Right lobe of liver (tissue), 6 donors: ENCODE measurements around the gene AGBL3. TPM values are rescaled to one million over a fixed set of nuclear protein-coding genes. Genes with fewer than 3 reads are reported as not detected.

Experiments used
- ATAC-seq, 4 donors: fragments of 200-7000 bp; cut with Tn5 transposase; one replicate each; pipeline ENCODE4 v1.9.1; 2020; ENCODE audit warnings: mild to moderate bottlenecking in 4 of 4, moderate library complexity in 4 of 4
- DNase-seq, 3 donors: peaks; one replicate each; pipeline ENCODE4 v3.0.0-alpha.2; 2020
- H3K27ac ChIP-seq, 3 donors: fragments of 200-600 bp; one replicate each; pipeline ENCODE4 v1.8.0; 2022
- H3K27me3 ChIP-seq, 2 donors: fragments of 200-600 bp; one replicate each; pipeline ENCODE4 v1.8.0; 2022
- H3K36me3 ChIP-seq, 4 donors: fragments of 200-600 bp; sonication (generic) in 1 of 4; one replicate each; pipeline versions ENCODE4 v1.5.1 to v1.8.0; 2017 to 2022; ENCODE audit warnings: control low read depth in 1 of 4
- H3K4me1 ChIP-seq, 4 donors: fragments of 200-600 bp; sonication (generic) in 1 of 4; one replicate each; pipeline versions ENCODE4 v1.5.1 to v1.8.0; 2017 to 2022; ENCODE audit warnings: control low read depth in 1 of 4
- H3K4me3 ChIP-seq, 3 donors: fragments of 200-600 bp; one replicate each; pipeline ENCODE4 v1.8.0; 2022
- H3K9me3 ChIP-seq, 4 donors: fragments of 200-600 bp; sonication (generic) in 1 of 4; one replicate each; pipeline versions ENCODE4 v1.5.1 to v1.8.0; 2017 to 2022; ENCODE audit warnings: control low read depth in 1 of 4
- CTCF ChIP-seq, 4 donors: fragments of 200-600 bp in 3 of 4; fragments of 450-650 bp in 1 of 4; IDR thresholded peaks; one replicate each; pipeline versions ENCODE4 v1.5.1 to v1.8.0; 2016 to 2022; ENCODE audit warnings: antibody characterized with exemption in 4 of 4, mild to moderate bottlenecking in 2 of 4
- POLR2A ChIP-seq: fragments of 450-650 bp; IDR thresholded peaks from one replicate; pipeline ENCODE4 v1.6.1; 2017; ENCODE audit warnings: antibody characterized with exemption, mild to moderate bottlenecking
- WGBS: methylation state at CpG from one replicate; pipeline ENCODE4 v1.1.6; 2018; ENCODE audit warnings: low coverage, low lambda C conversion rate; ENCODE audit not compliant: insufficient coverage; ENCODE audit errors: missing lambda C conversion rate; 5-methylcytosine and 5-hydroxymethylcytosine counted together
- intact Hi-C, 2 donors: fragments of 100-400 bp; cut with DNase I; formaldehyde crosslinking; loops; one replicate each; pipeline versions ENCODE4 v1.11.2 to v1.14.1; 2022
- total RNA-seq, 6 experiments: library from RNA; depleted of rRNA in 2 of 6; stranded (reverse); fragments of >200 nt in 2 of 6; fragmentation: NEBNext Ultra II Directional in 3 of 6; extraction: Animal tissue kit (Norgen Biotek cat#: 25700) in 3 of 6; gene quantifications; one replicate each; pipeline versions ENCODE4 v1.1.0 to v1.2.4, GENCODE V29; 2016 to 2023
- donor health status: DM: no; HTN: yes; CAD: no.
- donor health status: DM: no; HTN: no; CAD: no.
- donor health status: DM: no; HTN: no; CAD: no.
- donor health status: DM: no; HTN: yes; CAD: no.
- donor health status: DM: no; HTN: yes; CAD: no.

Gene AGBL3
- total RNA-seq, 6 experiments from 2014 or later = 1.2 to 3.5 (median 2.2) TPM

DNA sequence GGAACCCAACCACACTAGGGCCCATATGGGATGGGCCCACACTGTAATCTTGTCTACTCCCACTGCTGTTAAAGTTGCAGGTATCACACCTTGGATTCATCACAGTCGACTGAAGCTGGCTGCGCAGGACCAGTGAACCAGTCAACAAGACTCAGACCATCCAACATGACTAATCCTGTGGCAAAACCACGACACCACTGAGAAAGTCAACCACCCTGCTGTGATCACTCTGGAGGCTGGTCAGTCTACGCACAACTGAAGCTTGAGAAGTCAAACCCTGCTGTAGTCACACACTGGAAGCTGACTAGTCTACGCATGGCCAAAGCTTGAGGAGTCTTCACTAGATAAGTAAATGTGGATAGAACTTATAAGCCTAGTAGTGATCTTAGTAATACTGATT is 193.8 kb downstream of the AGBL3 start:
- Histone ChIP-seq H3K4me1 (no peaks in the 10 kb centered on the region), H3K4me3 (no peak overlapping the region), H3K27me3 (no peaks in the 10 kb centered on the region), H3K36me3 (peaks cover 0 to 14% (median 2%) of the 10 kb centered on the region in 4 donors), H3K27ac (no peak overlapping the region), H3K9me3 (no peaks in the 10 kb centered on the region)
- 85% methylated on average over 2 of the region's 5 CpGs for WGBS
- DNase-seq = no peak
- intact Hi-C loops = no loop called here
- TF ChIP-seq POLR2A (no peak), CTCF (IDR thresholded peaks at IDR 0.05) (no peak)
- ATAC-seq = no peak

GRCh38 chr7:135181261-135181928 is 195.1 kb downstream of the AGBL3 start:
- no peak for ATAC-seq
- no peaks in the 10 kb centered on the region for H3K9me3 ChIP-seq
- no peak overlapping the region for H3K27ac ChIP-seq
- H3K4me1 ChIP-seq = no peaks in the 10 kb centered on the region
- peaks cover 0 to 27% (median 5%) of the 10 kb centered on the region in 4 donors for H3K36me3 ChIP-seq
- intact Hi-C loops = no loop called here
- H3K27me3 ChIP-seq = no peaks in the 10 kb centered on the region
- no peak overlapping the region for H3K4me3 ChIP-seq
- no peak for TF ChIP-seq POLR2A
- TF ChIP-seq CTCF (IDR thresholded peaks at IDR 0.05) = no peak
- 81% methylated on average over 3 of the region's 3 CpGs for WGBS
- no peak for DNase-seq

GRCh38 chr7:135181929-135182678 is 195.8 kb downstream of the AGBL3 start:
- H3K4me3 ChIP-seq = no peak overlapping the region
- ATAC-seq (no peak), DNase-seq (no peak)
- no peak for TF ChIP-seq CTCF (IDR thresholded peaks at IDR 0.05)
- no peak for TF ChIP-seq POLR2A
- intact Hi-C loops = no loop called here
- no peaks in the 10 kb centered on the region for H3K9me3 ChIP-seq
- H3K27ac ChIP-seq = no peak overlapping the region
- no peaks in the 10 kb centered on the region for H3K4me1 ChIP-seq
- WGBS = 97% methylated on average over 13 of the region's 31 CpGs
- H3K27me3 ChIP-seq = no peaks in the 10 kb centered on the region
- peaks cover 0 to 32% (median 9%) of the 10 kb centered on the region in 4 donors for H3K36me3 ChIP-seq

- intact Hi-C loops = no loop called here
- H3K36me3 ChIP-seq = peaks cover 0 to 45% (median 16%) of the 10 kb centered on the region in 4 donors
- no peaks in the 10 kb centered on the region for H3K4me1 ChIP-seq
- DNase-seq (no peak), ATAC-seq (no peak)
- H3K27me3 ChIP-seq = no peaks in the 10 kb centered on the region
- H3K4me3 ChIP-seq = no peak overlapping the region
- no peak overlapping the region for H3K27ac ChIP-seq
- H3K9me3 ChIP-seq = no peaks in the 10 kb centered on the region
- TF ChIP-seq CTCF (IDR thresholded peaks at IDR 0.05) (no peak), POLR2A (no peak)
- WGBS = 100% methylated on average over 3 of the region's 7 CpGs
These were observed 197.2 kb downstream of the AGBL3 start for GRCh38 chr7:135183478-135183877.
